K562 (cell line): ENCODE measurements around the gene B3GALT6. TPM values are rescaled to one million over a fixed set of nuclear protein-coding genes. Genes with fewer than 3 reads are reported as not detected.

Source experiments
- CHD7 ChIP-seq: fragments of 200-600 bp; sonication (generic); IDR thresholded peaks from one replicate; pipeline ENCODE4 v1.6.1; 2012; ENCODE audit warnings: mild to moderate bottlenecking, low read depth, low read length, inconsistent platforms
- PML ChIP-seq: IDR thresholded peaks from 2 replicates; pipeline ENCODE4 v1.6.1; 2012; ENCODE audit warnings: low read length, inconsistent platforms
- RUNX1 ChIP-seq: sonication (generic); IDR thresholded peaks from 2 replicates; pipeline ENCODE4 v1.6.1; 2016; ENCODE audit warnings: antibody characterized with exemption, low read depth
- TBP ChIP-seq: optimal IDR thresholded peaks from 2 replicates; pipeline ENCODE3; 2011; ENCODE audit warnings: low read depth, low read length, improper control_type of control experiment
- ZBTB26 ChIP-seq: fragments of 450-650 bp; formaldehyde crosslinking; IDR thresholded peaks from 2 replicates; pipeline ENCODE4 v1.4.0; 2022; ENCODE audit warnings: missing genetic modification characterization
- ZEB2 ChIP-seq: fragments of 450-650 bp; IDR thresholded peaks from 2 replicates; pipeline ENCODE4 v1.6.1; 2016
- ZNF408 ChIP-seq: fragments of 250-450 bp; sonication (Bioruptor Pico); IDR thresholded peaks from 2 replicates; pipeline ENCODE4 v1.4.0; 2020; ENCODE audit warnings: low read depth, mild to moderate bottlenecking, moderate library complexity
- ZNF696 ChIP-seq: fragments of 250-450 bp; sonication (Bioruptor Pico); conservative IDR thresholded peaks from 2 replicates; pipeline ENCODE4 v1.4.0; 2020; ENCODE audit warnings: mild to moderate bottlenecking, moderate library complexity
- ZNF764 ChIP-seq: fragments of 250-450 bp; sonication (Bioruptor Pico); IDR thresholded peaks from 2 replicates; pipeline ENCODE4 v1.4.0; 2020; ENCODE audit warnings: low read depth, mild to moderate bottlenecking, moderate library complexity
- polyA plus RNA-seq, 8 experiments: library from polyadenylated mRNA; depleted of rRNA in 4 of 8; stranded (reverse) in 5 of 8; unstranded in 3 of 8; fragments of >200 nt; fragmentation: Nextera tagmentation in 2 of 8; fragmentation: Illumina TruSeq in 1 of 8; extraction: Ambion mirVana in 2 of 8; extraction: Trizol in 1 of 8; gene quantifications; 2 replicates each; pipeline versions ENCODE4 v1.2.1 to v1.2.3, GENCODE V29; 2011 to 2014; ENCODE audit warnings: inconsistent platforms in 1 of 8, missing spikeins in 1 of 8
- total RNA-seq, 7 experiments: library from RNA; depleted of rRNA in 6 of 7; stranded (reverse); fragments of >200 nt in 6 of 7; fragmentation: Illumina TruSeq in 2 of 7; extraction: Trizol in 2 of 7; gene quantifications; 2 replicates each; pipeline versions ENCODE4 v1.2.1 to v1.2.3, GENCODE V29; 2011 to 2021; ENCODE audit warnings: low replicate concordance in 1 of 7
- TF ChIP-seq, protein P1 (sequence below): fragments of 250-450 bp; sonication (Bioruptor Pico); IDR thresholded peaks from 2 replicates; pipeline ENCODE4 v1.8.0; 2022; ENCODE audit warnings: inconsistent platforms, mild to moderate bottlenecking, moderate library complexity, borderline replicate concordance
- TF ChIP-seq, protein P2 (sequence below): sonication (generic); formaldehyde crosslinking; IDR thresholded peaks from 2 replicates; pipeline ENCODE4 v1.8.0; 2022; ENCODE audit warnings: mild to moderate bottlenecking, low read depth, missing genetic modification reagents
- TF ChIP-seq, protein P3 (sequence below): fragments of 250-450 bp; sonication (Bioruptor Pico); IDR thresholded peaks from 2 replicates; pipeline ENCODE4 v1.9.0; 2021; ENCODE audit warnings: mild to moderate bottlenecking

Gene B3GALT6
- total and polyA plus RNA-seq, 9 of the 15 experiments (the other 6 are each of a cell fraction or from before 2014, with no cell fraction given), result 0.68 to 29.8 (median 9.9) TPM

GRCh38 chr1:1233567-1233892, 1.5 kb downstream of the B3GALT6 start (continued):
- no peak for TF ChIP-seq CHD7
- no peak for TF ChIP-seq ZNF696 (CRISPR knock-in tag)
- no peak for TF ChIP-seq ZNF764 (CRISPR knock-in tag)
- no peak for TF ChIP-seq TBP
- TF ChIP-seq, protein P1, sequence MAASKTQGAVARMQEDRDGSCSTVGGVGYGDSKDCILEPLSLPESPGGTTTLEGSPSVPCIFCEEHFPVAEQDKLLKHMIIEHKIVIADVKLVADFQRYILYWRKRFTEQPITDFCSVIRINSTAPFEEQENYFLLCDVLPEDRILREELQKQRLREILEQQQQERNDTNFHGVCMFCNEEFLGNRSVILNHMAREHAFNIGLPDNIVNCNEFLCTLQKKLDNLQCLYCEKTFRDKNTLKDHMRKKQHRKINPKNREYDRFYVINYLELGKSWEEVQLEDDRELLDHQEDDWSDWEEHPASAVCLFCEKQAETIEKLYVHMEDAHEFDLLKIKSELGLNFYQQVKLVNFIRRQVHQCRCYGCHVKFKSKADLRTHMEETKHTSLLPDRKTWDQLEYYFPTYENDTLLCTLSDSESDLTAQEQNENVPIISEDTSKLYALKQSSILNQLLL (CRISPR knock-in tag), result 0 out of 2 replicates have a peak, but pooled peaks have one; percentile 21
- TF ChIP-seq ZEB2, result no peak
- TF ChIP-seq ZBTB26 (CRISPR knock-in tag), result no peak
- TF ChIP-seq, protein P2, sequence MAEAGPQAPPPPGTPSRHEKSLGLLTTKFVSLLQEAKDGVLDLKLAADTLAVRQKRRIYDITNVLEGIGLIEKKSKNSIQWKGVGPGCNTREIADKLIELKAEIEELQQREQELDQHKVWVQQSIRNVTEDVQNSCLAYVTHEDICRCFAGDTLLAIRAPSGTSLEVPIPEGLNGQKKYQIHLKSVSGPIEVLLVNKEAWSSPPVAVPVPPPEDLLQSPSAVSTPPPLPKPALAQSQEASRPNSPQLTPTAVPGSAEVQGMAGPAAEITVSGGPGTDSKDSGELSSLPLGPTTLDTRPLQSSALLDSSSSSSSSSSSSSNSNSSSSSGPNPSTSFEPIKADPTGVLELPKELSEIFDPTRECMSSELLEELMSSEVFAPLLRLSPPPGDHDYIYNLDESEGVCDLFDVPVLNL (CRISPR knock-in tag), result no peak
- peak; percentile 83; the same call in 1 of the 2 replicates for TF ChIP-seq ZNF408 (CRISPR knock-in tag)
- TF ChIP-seq, protein P3, sequence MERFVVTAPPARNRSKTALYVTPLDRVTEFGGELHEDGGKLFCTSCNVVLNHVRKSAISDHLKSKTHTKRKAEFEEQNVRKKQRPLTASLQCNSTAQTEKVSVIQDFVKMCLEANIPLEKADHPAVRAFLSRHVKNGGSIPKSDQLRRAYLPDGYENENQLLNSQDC (CRISPR knock-in tag), result no peak
- no peak for TF ChIP-seq RUNX1
- TF ChIP-seq PML, result no peak
